ENCODE data around the gene CLEC2D.

The CLEC2D gene

GRCh38 chr12:9721394-9722092, 52.0 kb downstream of the CLEC2D start:
- H3K27me3 ChIP-seq (ENCODE audit: control insufficient read depth, insufficient read depth, low read length), result no peaks in the 10 kb centered on the region
- no peak overlapping the region for H3K4me3 ChIP-seq (ENCODE audit: low read depth, low read length)
- H3K9me3 ChIP-seq (ENCODE audit: control insufficient read depth, insufficient read depth, low read length), result no peaks in the 10 kb centered on the region
- H3K36me3 ChIP-seq (ENCODE audit: control insufficient read depth, insufficient read depth, low read length), result no peaks in the 10 kb centered on the region
- H3K9ac ChIP-seq (ENCODE audit: low read depth, low read length), result no peak overlapping the region
- no peaks in the 10 kb centered on the region for H3K4me1 ChIP-seq (ENCODE audit: control insufficient read depth, insufficient read depth, low read length)

DNA sequence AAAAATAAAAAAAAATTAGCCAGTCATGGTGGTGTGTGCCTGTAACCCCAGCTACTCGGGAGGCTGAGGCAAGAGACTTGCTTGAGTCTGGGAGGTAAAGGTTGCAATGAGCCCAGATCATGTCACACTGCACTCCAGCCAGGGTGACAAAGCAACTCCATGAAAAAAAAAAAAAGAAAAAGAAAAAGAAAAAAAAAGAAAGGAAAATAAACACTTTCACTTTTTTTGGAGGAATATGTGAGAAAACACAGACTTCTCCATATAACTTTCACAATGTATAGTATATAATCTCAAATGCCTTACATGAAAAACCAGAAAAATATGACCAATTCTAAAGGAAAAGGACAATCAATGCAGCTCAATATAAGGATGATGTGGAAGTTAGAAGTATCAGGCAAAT, 54.5 kb downstream of the CLEC2D start:
- H3K4me1 ChIP-seq (ENCODE audit: control insufficient read depth, insufficient read depth, low read length), result no peaks in the 10 kb centered on the region

GRCh38 chr12:9725213-9725870, 55.8 kb downstream of the CLEC2D start:
- no peak overlapping the region for H3K4me3 ChIP-seq (ENCODE audit: low read depth, low read length)
- H3K4me1 ChIP-seq (ENCODE audit: control insufficient read depth, insufficient read depth, low read length), result no peaks in the 10 kb centered on the region

More for the DNA sequence above, 54.5 kb downstream of the CLEC2D start:
- Histone ChIP-seq H3K9ac (ENCODE audit: low read depth, low read length) (no peak overlapping the region), H3K9me3 (ENCODE audit: control insufficient read depth, insufficient read depth, low read length) (no peaks in the 10 kb centered on the region), H3K4me3 (ENCODE audit: low read depth, low read length) (no peak overlapping the region), H3K36me3 (ENCODE audit: control insufficient read depth, insufficient read depth, low read length) (no peaks in the 10 kb centered on the region), H3K27me3 (ENCODE audit: control insufficient read depth, insufficient read depth, low read length) (no peaks in the 10 kb centered on the region)

DNA sequence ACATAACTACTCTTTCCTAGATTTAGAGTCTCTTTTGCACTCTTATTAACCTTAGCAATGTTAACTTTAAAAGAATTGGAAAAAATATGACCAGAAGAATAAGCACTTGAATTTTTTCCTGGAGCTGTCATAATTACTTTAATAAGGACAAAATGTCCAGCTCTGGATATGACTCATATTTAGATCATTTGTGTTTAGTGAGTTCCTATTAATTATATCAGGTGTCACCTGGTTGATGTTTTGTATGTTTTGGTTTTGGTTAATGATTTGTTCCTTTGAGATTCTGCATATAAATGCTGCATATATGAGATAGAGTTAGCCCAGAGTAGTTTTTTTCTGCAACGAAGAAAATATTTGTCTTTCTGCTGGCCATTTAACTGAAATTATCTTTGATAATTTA, 58.3 kb downstream of the CLEC2D start:
- Histone ChIP-seq H3K4me3 (ENCODE audit: low read depth, low read length) (no peak overlapping the region), H3K9ac (ENCODE audit: low read depth, low read length) (no peak overlapping the region), H3K4me1 (ENCODE audit: control insufficient read depth, insufficient read depth, low read length) (no peaks in the 10 kb centered on the region), H3K36me3 (ENCODE audit: control insufficient read depth, insufficient read depth, low read length) (no peaks in the 10 kb centered on the region), H3K27me3 (ENCODE audit: control insufficient read depth, insufficient read depth, low read length) (no peaks in the 10 kb centered on the region), H3K9me3 (ENCODE audit: control insufficient read depth, insufficient read depth, low read length) (no peaks in the 10 kb centered on the region)

More at GRCh38 chr12:9725213-9725870, 55.8 kb downstream of the CLEC2D start:
- H3K36me3 ChIP-seq (ENCODE audit: control insufficient read depth, insufficient read depth, low read length), result no peaks in the 10 kb centered on the region
- H3K27me3 ChIP-seq (ENCODE audit: control insufficient read depth, insufficient read depth, low read length), result no peaks in the 10 kb centered on the region
- H3K9me3 ChIP-seq (ENCODE audit: control insufficient read depth, insufficient read depth, low read length), result no peaks in the 10 kb centered on the region
- H3K9ac ChIP-seq (ENCODE audit: low read depth, low read length), result no peak overlapping the region

GRCh38 chr12:9729082-9729481, 59.6 kb downstream of the CLEC2D start:
- no peaks in the 10 kb centered on the region for H3K4me1 ChIP-seq (ENCODE audit: control insufficient read depth, insufficient read depth, low read length)
- H3K9me3 ChIP-seq (ENCODE audit: control insufficient read depth, insufficient read depth, low read length), result no peaks in the 10 kb centered on the region
- H3K4me3 ChIP-seq (ENCODE audit: low read depth, low read length), result no peak overlapping the region
- H3K27me3 ChIP-seq (ENCODE audit: control insufficient read depth, insufficient read depth, low read length), result no peaks in the 10 kb centered on the region
- H3K36me3 ChIP-seq (ENCODE audit: control insufficient read depth, insufficient read depth, low read length), result no peaks in the 10 kb centered on the region
- H3K9ac ChIP-seq (ENCODE audit: low read depth, low read length), result no peak overlapping the region

GRCh38 chr12:9730011-9730410, 60.5 kb downstream of the CLEC2D start:
- no peak overlapping the region for H3K4me3 ChIP-seq (ENCODE audit: low read depth, low read length)
- no peaks in the 10 kb centered on the region for H3K9me3 ChIP-seq (ENCODE audit: control insufficient read depth, insufficient read depth, low read length)
- H3K4me1 ChIP-seq (ENCODE audit: control insufficient read depth, insufficient read depth, low read length), result no peaks in the 10 kb centered on the region
- H3K9ac ChIP-seq (ENCODE audit: low read depth, low read length), result no peak overlapping the region
- no peaks in the 10 kb centered on the region for H3K27me3 ChIP-seq (ENCODE audit: control insufficient read depth, insufficient read depth, low read length)
- H3K36me3 ChIP-seq (ENCODE audit: control insufficient read depth, insufficient read depth, low read length), result no peaks in the 10 kb centered on the region

GRCh38 chr12:9730591-9730990, 61.1 kb downstream of the CLEC2D start:
- no peak overlapping the region for H3K9ac ChIP-seq (ENCODE audit: low read depth, low read length)
- H3K9me3 ChIP-seq (ENCODE audit: control insufficient read depth, insufficient read depth, low read length), result no peaks in the 10 kb centered on the region
- no peaks in the 10 kb centered on the region for H3K27me3 ChIP-seq (ENCODE audit: control insufficient read depth, insufficient read depth, low read length)
- no peaks in the 10 kb centered on the region for H3K4me1 ChIP-seq (ENCODE audit: control insufficient read depth, insufficient read depth, low read length)
- H3K36me3 ChIP-seq (ENCODE audit: control insufficient read depth, insufficient read depth, low read length), result no peaks in the 10 kb centered on the region
- no peak overlapping the region for H3K4me3 ChIP-seq (ENCODE audit: low read depth, low read length)

- no peak overlapping the region for H3K4me3 ChIP-seq (ENCODE audit: low read depth, low read length)
- no peaks in the 10 kb centered on the region for H3K27me3 ChIP-seq (ENCODE audit: control insufficient read depth, insufficient read depth, low read length)
- no peaks in the 10 kb centered on the region for H3K36me3 ChIP-seq (ENCODE audit: control insufficient read depth, insufficient read depth, low read length)
- no peaks in the 10 kb centered on the region for H3K4me1 ChIP-seq (ENCODE audit: control insufficient read depth, insufficient read depth, low read length)
- H3K9me3 ChIP-seq (ENCODE audit: control insufficient read depth, insufficient read depth, low read length), result no peaks in the 10 kb centered on the region
- no peak overlapping the region for H3K9ac ChIP-seq (ENCODE audit: low read depth, low read length)
Observed at GRCh38 chr12:9731393-9731792, 61.9 kb downstream of the CLEC2D start.

- Histone ChIP-seq H3K4me1 (ENCODE audit: control insufficient read depth, insufficient read depth, low read length) (no peaks in the 10 kb centered on the region), H3K9me3 (ENCODE audit: control insufficient read depth, insufficient read depth, low read length) (no peaks in the 10 kb centered on the region), H3K9ac (ENCODE audit: low read depth, low read length) (no peak overlapping the region), H3K27me3 (ENCODE audit: control insufficient read depth, insufficient read depth, low read length) (no peaks in the 10 kb centered on the region), H3K36me3 (ENCODE audit: control insufficient read depth, insufficient read depth, low read length) (no peaks in the 10 kb centered on the region), H3K4me3 (ENCODE audit: low read depth, low read length) (no peak overlapping the region)
Observed at GRCh38 chr12:9731797-9732196, 62.3 kb downstream of the CLEC2D start.

GRCh38 chr12:9732921-9733461, 63.5 kb downstream of the CLEC2D start, which contains the start of gene CLECL1:
CLECL1 (minus strand) TSS chr12:9733097.
- Histone ChIP-seq H3K9me3 (ENCODE audit: control insufficient read depth, insufficient read depth, low read length) (no peaks in the 10 kb centered on the region), H3K9ac (ENCODE audit: low read depth, low read length) (no peak within 1 kb of the TSS), H3K4me1 (ENCODE audit: control insufficient read depth, insufficient read depth, low read length) (no peaks in the 10 kb centered on the region), H3K36me3 (ENCODE audit: control insufficient read depth, insufficient read depth, low read length) (no peaks in the 10 kb centered on the region), H3K4me3 (ENCODE audit: low read depth, low read length) (no peak within 1 kb of the TSS), H3K27me3 (ENCODE audit: control insufficient read depth, insufficient read depth, low read length) (no peaks in the 10 kb centered on the region)

DNA sequence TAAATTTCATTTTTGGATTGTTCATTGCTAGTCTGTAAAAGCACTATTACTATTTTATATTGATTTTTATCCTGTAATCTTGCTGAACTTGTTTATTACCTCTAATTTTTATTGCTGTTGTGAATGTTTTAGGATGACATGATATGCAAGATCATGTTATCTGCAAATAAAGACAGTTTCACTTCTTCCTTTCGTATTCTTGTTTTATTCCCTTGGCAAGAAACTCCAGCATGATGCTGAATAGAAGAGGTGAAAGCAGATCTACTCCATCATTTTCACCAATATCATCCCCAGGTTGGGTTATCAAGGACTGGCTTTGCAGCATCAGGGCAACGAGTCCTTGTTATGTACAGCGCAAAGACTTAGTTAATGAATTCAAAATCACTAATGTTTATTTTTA, 66.1 kb downstream of the CLEC2D start:
- Histone ChIP-seq H3K4me1 (ENCODE audit: control insufficient read depth, insufficient read depth, low read length) (no peaks in the 10 kb centered on the region), H3K4me3 (ENCODE audit: low read depth, low read length) (no peak overlapping the region), H3K9me3 (ENCODE audit: control insufficient read depth, insufficient read depth, low read length) (no peaks in the 10 kb centered on the region)

More for the DNA sequence above, 66.1 kb downstream of the CLEC2D start:
- no peaks in the 10 kb centered on the region for H3K27me3 ChIP-seq (ENCODE audit: control insufficient read depth, insufficient read depth, low read length)
- H3K36me3 ChIP-seq (ENCODE audit: control insufficient read depth, insufficient read depth, low read length), result no peaks in the 10 kb centered on the region
- no peak overlapping the region for H3K9ac ChIP-seq (ENCODE audit: low read depth, low read length)

Data from iPS-15b (cell line).